Measurements from ENCODE around the gene GUCA2B.

Gene GUCA2B

GRCh38 chr1:42152907-42153600, at the start of gene GUCA2B:
TSS of gene GUCA2B (plus strand) at chr1:42153410. CDS start at chr1:42153451, 41 bp downstream.
- Histone ChIP-seq H3K4me1 (ENCODE audit: insufficient read depth, insufficient read length) (no peaks in the 10 kb centered on the region), H3K9ac (ENCODE audit: insufficient read length, low read depth) (no peak within 1 kb of the TSS), H3K36me3 (ENCODE audit: insufficient read depth, insufficient read length, low read length) (no peaks in the 10 kb centered on the region), H3K9me3 (ENCODE audit: insufficient read depth, low read length) (no peaks in the 10 kb centered on the region), H3K4me3 (ENCODE audit: insufficient read length, low read depth) (no peak within 1 kb of the TSS), H3K27me3 (ENCODE audit: insufficient read depth, insufficient read length) (peaks cover 4% of the 10 kb centered on the region)
- no peak for DNase-seq (ENCODE audit: low read depth, low spot score)
- TF ChIP-seq SUZ12 (IDR thresholded peaks at IDR 0.05; ENCODE audit: extremely low read depth, insufficient read depth, insufficient read length) (no peak), YY1 (IDR thresholded peaks at IDR 0.05; ENCODE audit: insufficient read depth, insufficient read length) (no peak), ZNF274 (IDR thresholded peaks at IDR 0.05; ENCODE audit: low read depth, low read length) (no peak)

- Histone ChIP-seq H3K9me3 (ENCODE audit: insufficient read depth, low read length) (no peaks in the 10 kb centered on the region; the same call in 1 of the 2 replicates), H3K9ac (ENCODE audit: insufficient read length, low read depth) (no peak overlapping the region), H3K4me3 (ENCODE audit: insufficient read length, low read depth) (no peak overlapping the region), H3K4me1 (ENCODE audit: insufficient read depth, insufficient read length) (no peaks in the 10 kb centered on the region), H3K27me3 (ENCODE audit: insufficient read depth, insufficient read length) (no peaks in the 10 kb centered on the region), H3K36me3 (ENCODE audit: insufficient read depth, insufficient read length, low read length) (no peaks in the 10 kb centered on the region)
- no peak for TF ChIP-seq SUZ12 (IDR thresholded peaks at IDR 0.05; ENCODE audit: extremely low read depth, insufficient read depth, insufficient read length)
- TF ChIP-seq ZNF274 (IDR thresholded peaks at IDR 0.05; ENCODE audit: low read depth, low read length), result no peak
- no peak for TF ChIP-seq YY1 (IDR thresholded peaks at IDR 0.05; ENCODE audit: insufficient read depth, insufficient read length)
- no peak for DNase-seq (ENCODE audit: low read depth, low spot score)
These were observed 48.2 kb upstream of the GUCA2B start for GRCh38 chr1:42105025-42105424.

- no peaks in the 10 kb centered on the region for H3K4me1 ChIP-seq (ENCODE audit: insufficient read depth, insufficient read length)
- TF ChIP-seq SUZ12 (IDR thresholded peaks at IDR 0.05; ENCODE audit: extremely low read depth, insufficient read depth, insufficient read length) (no peak), ZNF274 (IDR thresholded peaks at IDR 0.05; ENCODE audit: low read depth, low read length) (no peak), YY1 (IDR thresholded peaks at IDR 0.05; ENCODE audit: insufficient read depth, insufficient read length) (no peak)
- no peak for DNase-seq (ENCODE audit: low read depth, low spot score)
- no peak overlapping the region for H3K9ac ChIP-seq (ENCODE audit: insufficient read length, low read depth)
- no peaks in the 10 kb centered on the region for H3K27me3 ChIP-seq (ENCODE audit: insufficient read depth, insufficient read length)
- no peaks in the 10 kb centered on the region for H3K9me3 ChIP-seq (ENCODE audit: insufficient read depth, low read length)
- H3K36me3 ChIP-seq (ENCODE audit: insufficient read depth, insufficient read length, low read length), result no peaks in the 10 kb centered on the region
- no peak overlapping the region for H3K4me3 ChIP-seq (ENCODE audit: insufficient read length, low read depth)
These were observed 44.9 kb upstream of the GUCA2B start for GRCh38 chr1:42108309-42108708.

- H3K9ac ChIP-seq (ENCODE audit: insufficient read length, low read depth), result no peak overlapping the region
- TF ChIP-seq YY1 (IDR thresholded peaks at IDR 0.05; ENCODE audit: insufficient read depth, insufficient read length) (no peak), SUZ12 (IDR thresholded peaks at IDR 0.05; ENCODE audit: extremely low read depth, insufficient read depth, insufficient read length) (no peak), ZNF274 (IDR thresholded peaks at IDR 0.05; ENCODE audit: low read depth, low read length) (no peak)
- H3K27me3 ChIP-seq (ENCODE audit: insufficient read depth, insufficient read length), result no peaks in the 10 kb centered on the region
- no peaks in the 10 kb centered on the region for H3K36me3 ChIP-seq (ENCODE audit: insufficient read depth, insufficient read length, low read length)
- H3K9me3 ChIP-seq (ENCODE audit: insufficient read depth, low read length), result no peaks in the 10 kb centered on the region
- no peak for DNase-seq (ENCODE audit: low read depth, low spot score)
- H3K4me3 ChIP-seq (ENCODE audit: insufficient read length, low read depth), result no peak overlapping the region
- no peaks in the 10 kb centered on the region for H3K4me1 ChIP-seq (ENCODE audit: insufficient read depth, insufficient read length)
These were observed 43.6 kb upstream of the GUCA2B start for GRCh38 chr1:42109600-42109999.

- no peak overlapping the region for H3K4me3 ChIP-seq (ENCODE audit: insufficient read length, low read depth)
- H3K9ac ChIP-seq (ENCODE audit: insufficient read length, low read depth), result no peak overlapping the region
- H3K27me3 ChIP-seq (ENCODE audit: insufficient read depth, insufficient read length), result no peaks in the 10 kb centered on the region
- no peak for DNase-seq (ENCODE audit: low read depth, low spot score)
- no peaks in the 10 kb centered on the region for H3K36me3 ChIP-seq (ENCODE audit: insufficient read depth, insufficient read length, low read length)
- H3K9me3 ChIP-seq (ENCODE audit: insufficient read depth, low read length), result no peaks in the 10 kb centered on the region
- TF ChIP-seq SUZ12 (IDR thresholded peaks at IDR 0.05; ENCODE audit: extremely low read depth, insufficient read depth, insufficient read length) (no peak), ZNF274 (IDR thresholded peaks at IDR 0.05; ENCODE audit: low read depth, low read length) (no peak), YY1 (IDR thresholded peaks at IDR 0.05; ENCODE audit: insufficient read depth, insufficient read length) (no peak)
- H3K4me1 ChIP-seq (ENCODE audit: insufficient read depth, insufficient read length), result no peaks in the 10 kb centered on the region
These were observed 39.0 kb upstream of the GUCA2B start for GRCh38 chr1:42114229-42114628.

GRCh38 chr1:42117214-42117613, 36.0 kb upstream of the GUCA2B start:
- Histone ChIP-seq H3K4me1 (ENCODE audit: insufficient read depth, insufficient read length) (no peaks in the 10 kb centered on the region), H3K4me3 (ENCODE audit: insufficient read length, low read depth) (no peak overlapping the region), H3K9ac (ENCODE audit: insufficient read length, low read depth) (no peak overlapping the region), H3K27me3 (ENCODE audit: insufficient read depth, insufficient read length) (no peaks in the 10 kb centered on the region), H3K9me3 (ENCODE audit: insufficient read depth, low read length) (no peaks in the 10 kb centered on the region), H3K36me3 (ENCODE audit: insufficient read depth, insufficient read length, low read length) (no peaks in the 10 kb centered on the region)
- DNase-seq (ENCODE audit: low read depth, low spot score), result peak; percentile 38
- TF ChIP-seq YY1 (IDR thresholded peaks at IDR 0.05; ENCODE audit: insufficient read depth, insufficient read length) (no peak), SUZ12 (IDR thresholded peaks at IDR 0.05; ENCODE audit: extremely low read depth, insufficient read depth, insufficient read length) (no peak), ZNF274 (IDR thresholded peaks at IDR 0.05; ENCODE audit: low read depth, low read length) (no peak)

- Histone ChIP-seq H3K9me3 (ENCODE audit: insufficient read depth, low read length) (no peaks in the 10 kb centered on the region), H3K4me1 (ENCODE audit: insufficient read depth, insufficient read length) (no peaks in the 10 kb centered on the region), H3K27me3 (ENCODE audit: insufficient read depth, insufficient read length) (no peaks in the 10 kb centered on the region), H3K4me3 (ENCODE audit: insufficient read length, low read depth) (no peak overlapping the region), H3K9ac (ENCODE audit: insufficient read length, low read depth) (no peak overlapping the region), H3K36me3 (ENCODE audit: insufficient read depth, insufficient read length, low read length) (no peaks in the 10 kb centered on the region)
- no peak for DNase-seq (ENCODE audit: low read depth, low spot score)
- TF ChIP-seq SUZ12 (IDR thresholded peaks at IDR 0.05; ENCODE audit: extremely low read depth, insufficient read depth, insufficient read length), result no peak
- no peak for TF ChIP-seq YY1 (IDR thresholded peaks at IDR 0.05; ENCODE audit: insufficient read depth, insufficient read length)
- no peak for TF ChIP-seq ZNF274 (IDR thresholded peaks at IDR 0.05; ENCODE audit: low read depth, low read length)
These were observed 35.1 kb upstream of the GUCA2B start for GRCh38 chr1:42118125-42118524.

Measured in NT2/D1 (cell line).